Measurements from ENCODE around the gene CIAO3.

DNA sequence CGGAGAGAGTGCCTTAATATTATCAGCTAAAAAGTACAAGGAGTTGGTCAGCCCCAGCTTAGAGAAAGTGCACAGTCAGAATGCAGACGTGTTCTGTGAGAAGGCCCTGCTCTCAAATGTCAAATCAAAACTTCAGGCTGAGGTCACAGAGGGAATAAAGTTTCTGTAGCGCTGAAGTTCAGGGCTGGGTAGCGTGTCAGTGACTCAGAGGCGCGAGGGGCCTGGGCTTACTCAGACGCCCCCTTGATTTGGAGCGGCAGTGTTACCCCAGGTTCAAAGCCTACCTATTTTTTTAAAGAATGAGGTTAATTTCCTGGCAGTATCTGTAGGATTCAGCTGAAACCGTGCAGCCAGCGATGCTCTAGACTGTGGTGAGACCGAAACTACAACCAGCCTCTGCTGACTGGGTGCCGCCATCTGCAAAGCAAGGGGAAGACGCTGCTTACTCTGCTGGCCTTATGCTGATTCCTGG, 4.8 kb downstream of the CIAO3 start:
- TF ChIP-seq POLR2A (IDR thresholded peaks at IDR 0.05), result no peak
- TF ChIP-seq, protein P1, sequence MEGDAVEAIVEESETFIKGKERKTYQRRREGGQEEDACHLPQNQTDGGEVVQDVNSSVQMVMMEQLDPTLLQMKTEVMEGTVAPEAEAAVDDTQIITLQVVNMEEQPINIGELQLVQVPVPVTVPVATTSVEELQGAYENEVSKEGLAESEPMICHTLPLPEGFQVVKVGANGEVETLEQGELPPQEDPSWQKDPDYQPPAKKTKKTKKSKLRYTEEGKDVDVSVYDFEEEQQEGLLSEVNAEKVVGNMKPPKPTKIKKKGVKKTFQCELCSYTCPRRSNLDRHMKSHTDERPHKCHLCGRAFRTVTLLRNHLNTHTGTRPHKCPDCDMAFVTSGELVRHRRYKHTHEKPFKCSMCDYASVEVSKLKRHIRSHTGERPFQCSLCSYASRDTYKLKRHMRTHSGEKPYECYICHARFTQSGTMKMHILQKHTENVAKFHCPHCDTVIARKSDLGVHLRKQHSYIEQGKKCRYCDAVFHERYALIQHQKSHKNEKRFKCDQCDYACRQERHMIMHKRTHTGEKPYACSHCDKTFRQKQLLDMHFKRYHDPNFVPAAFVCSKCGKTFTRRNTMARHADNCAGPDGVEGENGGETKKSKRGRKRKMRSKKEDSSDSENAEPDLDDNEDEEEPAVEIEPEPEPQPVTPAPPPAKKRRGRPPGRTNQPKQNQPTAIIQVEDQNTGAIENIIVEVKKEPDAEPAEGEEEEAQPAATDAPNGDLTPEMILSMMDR (IDR thresholded peaks at IDR 0.05), result no peak
- TF ChIP-seq POLR2AphosphoS5 (IDR thresholded peaks at IDR 0.05), result no peak
- no peak for TF ChIP-seq EP300 (IDR thresholded peaks at IDR 0.05)

Data from upper lobe of left lung (tissue), 4 donors.